ENCODE results near the gene MYH9. TPM values are rescaled to one million over a fixed set of nuclear protein-coding genes. Genes with fewer than 3 reads are reported as not detected.

The MYH9 gene
- total RNA-seq, 1 experiment from 2014 or later, result 258 TPM

GRCh38 chr22:36331306-36331911, 56.4 kb downstream of the MYH9 start:
- H3K4me1 ChIP-seq (ENCODE audit: control insufficient read depth in 1 of 2, insufficient read depth in 2 of 2, low read length in 2 of 2), result peaks cover 64 to 86% of the 10 kb centered on the region in 2 experiments
- ChIA-PET RAD21 (ENCODE audit: low non-redundant PET in 1 of 2, low total read pairs in 2 of 2, uncharacterized antibody in 2 of 2, unreplicated experiment in 2 of 2) (no interaction called here), CTCF (interaction anchor here (0.9 to 1.1 kb wide), 3 partner anchors 30 to 139 kb away, joined by 3 to 5 read pairs (median 3); no protein-coding TSS in a partner anchor), POLR2A (interaction anchor here (0.8 to 2.2 kb wide), 4 partner anchors 34 to 137 kb away, joined by 3 to 7 read pairs (median 6); no protein-coding TSS in a partner anchor)
- peak; percentile 79 for ATAC-seq
- intact Hi-C loops (cut with micrococcal nuclease), result loop anchor here (5.0 kb wide), 1 partner anchor 56 kb away; the partner anchor contains the start of gene MYH9
- H3K9me2 ChIP-seq (ENCODE audit: insufficient read depth), result no peaks in the 10 kb centered on the region
- H3K4me2 ChIP-seq (ENCODE audit: low read length), result peak overlapping the region; percentile 67
- BruUV-seq (replicated peaks), result no TSS peak
- H3K27me3 ChIP-seq (ENCODE audit: insufficient read depth, low read length), result no peaks in the 10 kb centered on the region
- DNase-seq (ENCODE audit: low read depth, low spot score), result peak; percentile 82
- H3K4me3 ChIP-seq (replicated peaks in 1 of 2; ENCODE audit: low read depth in 1 of 2, low read length in 2 of 2), result peak overlapping the region; percentile 4 to 10; a peak in 1 of 4 replicates
- H3K9me3 ChIP-seq (ENCODE audit: control insufficient read depth in 1 of 2, insufficient read depth in 1 of 2, low read depth in 1 of 2, low read length in 2 of 2), result no peaks in the 10 kb centered on the region
- H4K20me1 ChIP-seq (ENCODE audit: insufficient read depth), result no peaks in the 10 kb centered on the region
- H3K9ac ChIP-seq (ENCODE audit: low read length), result peak overlapping the region; percentile 60
- H3K79me2 ChIP-seq (ENCODE audit: insufficient read depth, low read length), result peaks cover 100% of the 10 kb centered on the region
- peak overlapping the region; percentile 87 for H3K27ac ChIP-seq (ENCODE audit: low read depth, low read length)
- peaks cover 16 to 34% of the 10 kb centered on the region in 2 experiments; a peak in 3 of 4 replicates for H3K36me3 ChIP-seq (ENCODE audit: control insufficient read depth in 1 of 2, insufficient read depth in 2 of 2, low read length in 2 of 2)
- no peak overlapping the region for H2AFZ ChIP-seq (ENCODE audit: low read depth, low read length, poor library complexity, severe bottlenecking)
- TF ChIP-seq EZH2 (IDR thresholded peaks at IDR 0.05), result no peak
- no peak for TF ChIP-seq ZNF274 (IDR thresholded peaks at IDR 0.05; ENCODE audit: low read depth, low read length)
- TF ChIP-seq SRF (IDR thresholded peaks at IDR 0.05; ENCODE audit: low read depth), result peak; percentile 99
- TF ChIP-seq CEBPB (IDR thresholded peaks at IDR 0.05; ENCODE audit: low read depth), result no peak
- TF ChIP-seq, protein P1, sequence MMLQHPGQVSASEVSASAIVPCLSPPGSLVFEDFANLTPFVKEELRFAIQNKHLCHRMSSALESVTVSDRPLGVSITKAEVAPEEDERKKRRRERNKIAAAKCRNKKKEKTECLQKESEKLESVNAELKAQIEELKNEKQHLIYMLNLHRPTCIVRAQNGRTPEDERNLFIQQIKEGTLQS (IDR thresholded peaks at IDR 0.05), result no peak
- TF ChIP-seq MAX (IDR thresholded peaks at IDR 0.05), result peak; percentile 96
- peak; percentile 32; the same call in 1 of the 2 replicates for TF ChIP-seq CBX3 (IDR thresholded peaks at IDR 0.05; ENCODE audit: low read depth)
- no peak for TF ChIP-seq ZFX (IDR thresholded peaks at IDR 0.05)
- TF ChIP-seq EGR1 (IDR thresholded peaks at IDR 0.05; ENCODE audit: low read depth), result no peak
- no peak for TF ChIP-seq RAD21 (IDR thresholded peaks at IDR 0.05; ENCODE audit: low read depth)
- TF ChIP-seq ELF1 (IDR thresholded peaks at IDR 0.05; ENCODE audit: borderline replicate concordance, low read depth), result no peak; the same call in 1 of the 2 replicates
- TF ChIP-seq, protein P2, sequence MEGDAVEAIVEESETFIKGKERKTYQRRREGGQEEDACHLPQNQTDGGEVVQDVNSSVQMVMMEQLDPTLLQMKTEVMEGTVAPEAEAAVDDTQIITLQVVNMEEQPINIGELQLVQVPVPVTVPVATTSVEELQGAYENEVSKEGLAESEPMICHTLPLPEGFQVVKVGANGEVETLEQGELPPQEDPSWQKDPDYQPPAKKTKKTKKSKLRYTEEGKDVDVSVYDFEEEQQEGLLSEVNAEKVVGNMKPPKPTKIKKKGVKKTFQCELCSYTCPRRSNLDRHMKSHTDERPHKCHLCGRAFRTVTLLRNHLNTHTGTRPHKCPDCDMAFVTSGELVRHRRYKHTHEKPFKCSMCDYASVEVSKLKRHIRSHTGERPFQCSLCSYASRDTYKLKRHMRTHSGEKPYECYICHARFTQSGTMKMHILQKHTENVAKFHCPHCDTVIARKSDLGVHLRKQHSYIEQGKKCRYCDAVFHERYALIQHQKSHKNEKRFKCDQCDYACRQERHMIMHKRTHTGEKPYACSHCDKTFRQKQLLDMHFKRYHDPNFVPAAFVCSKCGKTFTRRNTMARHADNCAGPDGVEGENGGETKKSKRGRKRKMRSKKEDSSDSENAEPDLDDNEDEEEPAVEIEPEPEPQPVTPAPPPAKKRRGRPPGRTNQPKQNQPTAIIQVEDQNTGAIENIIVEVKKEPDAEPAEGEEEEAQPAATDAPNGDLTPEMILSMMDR (IDR thresholded peaks at IDR 0.05 in 2 of 3, conservative IDR thresholded peaks at IDR 0.05 in 1 of 3; ENCODE audit: borderline replicate concordance in 1 of 3, insufficient read depth in 1 of 3, low read depth in 2 of 3, low read length in 2 of 3), result no peak
- no peak for TF ChIP-seq POLR2A (IDR thresholded peaks at IDR 0.05; ENCODE audit: borderline replicate concordance, extremely low read depth, insufficient read depth, insufficient read length)
- TF ChIP-seq FOSL1 (IDR thresholded peaks at IDR 0.05; ENCODE audit: low read depth), result peak; percentile 64; the same call in 1 of the 2 replicates
- TF ChIP-seq TCF7L2 (IDR thresholded peaks at IDR 0.05; ENCODE audit: borderline replicate concordance, extremely low read depth, insufficient read depth, insufficient read length), result peak; percentile 34
- peak; percentile 74; the same call in 1 of the 2 replicates for TF ChIP-seq SP1 (IDR thresholded peaks at IDR 0.05; ENCODE audit: low read depth)
- TF ChIP-seq EZH2phosphoT487 (IDR thresholded peaks at IDR 0.05; ENCODE audit: borderline replicate concordance), result no peak
- no peak for TF ChIP-seq REST (IDR thresholded peaks at IDR 0.05; ENCODE audit: low read depth)
- 0 out of 2 replicates have a peak, but pooled peaks have one; percentile 9 for TF ChIP-seq SIN3A (IDR thresholded peaks at IDR 0.05; ENCODE audit: low read depth)

Measured in HCT116 (cell line).